Stimulated activated naive CD8-positive, alpha-beta T cell treated with anti-CD3 and anti-CD28 coated beads, Interleukin-15, Interleukin-2, amounts not matched to agents 100 U/mL and 50 U/mL, for 24 hours (primary cell): ENCODE results near the gene IGFBP2.

Experiments used
- ATAC-seq: fragments of 150-1000 bp; cut with Tn5 transposase; one replicate; pipeline ENCODE4 v1.10.0; 2021
- DNase-seq: peaks from one replicate; pipeline ENCODE4 v3.0.0; 2021

The IGFBP2 gene

DNA sequence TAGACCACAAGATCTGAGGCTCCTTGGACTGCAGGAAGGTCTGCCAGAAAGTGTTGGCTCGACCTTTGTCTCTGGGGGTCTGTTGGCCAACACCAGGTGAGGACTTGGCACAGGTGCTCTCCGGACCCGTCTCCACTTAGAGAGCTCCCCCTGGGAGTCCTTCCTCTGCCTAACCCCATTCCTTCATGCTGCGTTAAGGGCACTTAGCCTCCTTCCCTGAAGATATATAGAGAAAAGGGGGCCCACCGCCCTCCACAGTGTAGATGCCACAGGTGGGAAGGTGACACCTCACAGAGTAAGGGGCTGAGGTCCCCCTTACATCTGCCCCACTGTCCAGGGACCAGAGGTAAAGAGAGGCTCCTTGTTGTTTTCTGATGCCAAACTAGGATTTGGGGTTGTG is 53.9 kb downstream of the IGFBP2 start:
- no peak for DNase-seq
- ATAC-seq, result no peak

DNA sequence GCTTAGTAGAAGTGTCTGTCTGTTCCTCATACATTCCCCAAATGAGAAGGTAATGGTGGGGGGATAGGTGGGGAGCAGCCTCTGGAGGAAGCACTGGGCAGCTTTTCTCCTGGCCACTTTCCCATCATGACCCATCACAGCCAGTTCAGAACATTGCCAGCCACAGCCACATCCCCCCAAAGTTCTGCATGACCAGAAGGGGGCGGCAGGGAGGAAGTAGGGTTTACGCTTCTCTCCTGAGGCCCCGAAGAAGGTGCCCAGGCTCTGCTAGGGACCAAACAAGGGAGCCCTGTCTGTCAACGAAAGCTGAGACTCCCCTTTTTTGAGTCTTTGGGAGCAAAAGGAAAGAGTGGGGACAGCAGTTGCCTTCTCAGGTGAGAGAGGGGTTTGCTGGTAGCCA is 54.4 kb downstream of the IGFBP2 start:
- ATAC-seq (no peak), DNase-seq (peak; percentile 55)

DNA sequence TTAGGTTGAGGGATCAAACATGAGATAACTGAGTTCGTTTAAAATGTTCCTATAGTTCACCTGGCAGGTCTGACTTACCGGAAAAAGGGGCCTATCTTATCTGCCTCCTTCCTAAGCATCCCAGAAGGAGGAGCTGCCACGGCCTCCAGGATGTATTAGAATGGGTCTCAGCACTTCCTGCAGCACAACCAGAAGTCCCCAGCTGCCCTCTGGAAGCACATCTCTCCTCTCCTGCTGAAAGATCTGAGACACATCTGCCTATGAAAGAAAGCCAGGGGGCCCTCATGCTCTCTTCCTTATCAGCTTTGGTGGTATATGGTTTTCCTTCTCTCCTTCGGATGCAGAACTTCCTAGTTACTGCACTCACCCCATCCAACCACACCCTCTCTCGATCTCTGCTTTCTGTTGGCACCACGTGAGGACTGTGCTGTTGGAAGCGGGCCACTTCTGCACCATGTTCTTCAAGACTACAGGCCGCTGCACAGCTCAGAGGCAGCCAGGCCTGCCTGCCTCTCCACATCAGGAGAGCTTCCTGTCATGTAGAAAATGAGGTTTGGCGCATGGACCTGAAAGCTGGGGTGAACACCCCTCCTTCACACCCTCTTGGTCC is 55.6 kb downstream of the IGFBP2 start:
- DNase-seq, result no peak
- no peak for ATAC-seq

DNA sequence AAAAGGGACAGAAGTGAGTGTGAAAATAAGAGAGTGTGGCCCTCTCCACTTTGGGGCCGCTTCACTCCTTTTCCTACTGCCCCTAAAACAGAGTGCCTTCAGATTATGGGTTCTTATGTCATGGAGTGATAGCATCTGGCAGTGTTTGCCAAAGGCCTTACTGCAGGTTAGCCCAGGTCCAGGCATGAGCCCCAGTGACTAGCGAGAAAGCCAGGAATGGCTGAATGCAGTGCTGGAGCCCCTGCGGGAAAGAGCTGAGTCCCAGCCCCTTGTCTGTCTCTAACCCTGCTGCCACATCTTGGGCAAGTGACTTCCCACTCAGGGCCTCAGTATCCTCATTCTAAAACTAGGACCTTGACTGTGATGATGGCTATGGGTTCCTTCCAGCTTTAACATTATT is 56.2 kb downstream of the IGFBP2 start:
- DNase-seq (no peak), ATAC-seq (no peak)

DNA sequence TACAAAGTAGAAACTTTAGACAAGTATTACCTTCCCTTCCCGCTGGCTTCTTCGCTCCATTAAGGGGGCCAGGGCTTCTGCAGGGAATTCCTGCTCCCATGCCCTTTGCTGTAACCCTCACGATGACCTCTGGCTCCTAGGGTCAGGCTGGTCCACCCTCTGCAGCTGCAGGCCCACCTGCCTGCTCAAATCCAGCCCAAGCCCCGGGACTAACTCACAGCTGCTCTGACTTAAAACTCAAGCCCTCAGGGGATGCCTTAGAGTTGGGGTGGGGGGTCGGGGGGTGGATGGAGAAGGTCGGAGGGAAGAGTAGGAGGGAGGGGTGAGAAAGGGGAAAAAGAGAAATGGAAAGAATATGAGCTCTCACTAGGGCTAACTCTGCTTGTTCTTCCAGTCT is 57.2 kb downstream of the IGFBP2 start:
- DNase-seq, result no peak
- ATAC-seq, result no peak

DNA sequence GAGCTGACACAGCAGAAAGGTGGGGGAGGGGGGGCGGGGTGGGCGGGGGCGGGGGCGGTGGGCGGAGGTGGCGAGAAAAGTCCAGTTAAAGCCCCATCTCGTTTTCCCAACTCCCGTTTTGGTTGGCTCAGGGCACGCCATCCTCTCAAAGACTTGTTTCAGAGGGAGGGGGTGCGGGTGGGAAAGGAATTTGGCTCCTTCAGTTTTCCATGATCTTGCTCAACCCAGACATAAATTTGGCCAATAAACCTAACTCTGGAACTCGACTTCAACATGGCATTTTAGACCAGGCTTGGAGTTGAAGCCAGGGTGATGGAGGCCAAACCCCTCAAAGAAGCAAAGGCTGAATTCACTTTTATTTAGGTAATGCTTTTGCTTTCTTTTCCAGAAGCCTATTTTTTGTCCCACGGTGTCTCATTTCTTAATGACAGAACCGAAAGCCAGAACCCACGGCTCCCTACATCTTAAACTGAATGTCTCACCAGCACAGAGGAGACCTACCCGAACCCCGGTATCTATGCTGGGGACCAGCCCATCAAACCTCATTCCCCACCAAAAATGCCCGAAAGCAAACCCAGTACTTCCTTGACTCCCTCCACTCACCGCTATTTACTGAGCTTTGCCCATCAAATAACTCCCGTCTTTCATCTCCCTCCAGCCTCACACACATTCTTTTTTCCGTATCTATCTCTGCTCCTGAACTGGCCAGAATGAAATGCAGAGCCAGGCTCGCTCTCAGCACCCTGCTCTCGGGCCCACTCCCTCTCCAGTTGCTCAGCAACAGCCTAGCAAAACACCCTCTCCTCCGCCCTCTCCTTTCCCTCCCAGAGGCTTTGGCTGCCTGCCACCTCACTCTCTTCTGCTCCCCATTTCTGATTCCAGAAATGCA is 57.9 kb downstream of the IGFBP2 start:
- peak; percentile 31 for ATAC-seq
- DNase-seq, result peak; percentile 37

DNA sequence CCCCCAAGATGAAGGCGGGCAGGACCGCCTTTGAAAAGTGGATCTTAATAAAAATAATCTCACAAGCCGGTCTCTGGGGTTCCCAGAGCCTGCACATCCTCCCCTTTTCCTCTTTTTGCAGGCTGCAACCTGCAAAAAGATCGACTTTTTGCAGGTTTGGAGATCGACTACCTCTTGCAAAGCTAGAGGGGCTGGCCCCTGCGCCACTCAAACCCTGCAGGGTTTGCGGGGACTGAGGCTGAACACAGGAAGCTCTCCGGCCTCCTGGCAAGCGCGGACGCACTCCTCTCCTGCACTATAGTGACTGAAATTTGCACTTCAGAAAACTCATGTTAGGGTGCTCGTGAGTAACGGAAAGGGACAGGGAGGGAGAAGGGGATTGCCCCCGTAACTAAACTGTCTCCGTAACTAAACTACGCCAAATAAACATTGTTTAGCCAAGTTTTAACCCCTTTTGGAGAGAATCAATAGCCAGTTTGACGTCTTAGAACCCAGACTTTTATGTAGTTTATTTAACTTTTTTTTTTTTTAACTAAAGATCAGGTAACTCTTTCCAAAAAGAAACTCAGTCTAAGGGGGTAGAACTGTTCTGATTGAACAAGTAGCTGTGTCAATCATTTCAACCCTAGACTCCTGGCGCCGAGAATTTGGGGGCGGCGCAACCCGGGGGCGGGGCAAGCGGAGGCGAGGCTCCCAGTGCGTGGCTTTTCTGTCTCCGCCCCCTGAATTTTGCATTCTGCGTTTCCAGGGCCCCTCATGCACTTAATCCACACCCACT is 59.6 kb downstream of the IGFBP2 start:
- DNase-seq, result peak; percentile 83
- peak; percentile 75 for ATAC-seq

DNA sequence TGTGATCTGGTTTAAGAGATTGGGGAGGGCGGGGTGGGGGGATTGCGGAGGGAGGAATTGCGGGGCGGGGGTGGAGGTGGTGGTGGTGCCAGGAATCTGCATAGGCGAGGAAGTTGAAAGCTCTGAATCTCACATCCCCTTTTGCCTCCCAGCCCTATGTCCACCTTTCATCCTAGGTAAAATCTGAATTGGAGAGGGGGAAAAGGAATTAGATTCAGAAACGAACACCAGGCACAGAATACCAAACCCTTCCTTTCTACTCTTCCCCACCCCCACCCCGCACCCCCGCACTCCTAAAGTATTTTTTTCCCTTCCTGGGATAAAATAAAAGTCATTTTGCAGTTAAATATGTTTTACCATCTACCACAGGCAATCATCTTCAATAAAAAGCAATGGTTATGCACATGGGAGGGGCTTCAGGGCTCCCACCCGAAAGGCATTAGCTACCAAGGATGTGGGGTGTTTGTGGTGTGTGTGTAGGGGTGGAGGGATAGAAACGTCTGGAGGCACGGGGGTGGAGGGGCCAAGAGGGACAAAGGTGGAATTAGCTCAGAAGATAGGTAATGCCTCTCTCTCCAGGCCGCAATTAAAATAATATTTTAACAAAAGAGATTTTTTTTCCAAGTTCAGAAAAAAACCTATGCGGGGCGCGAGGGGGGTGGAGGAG is 60.3 kb downstream of the IGFBP2 start:
- DNase-seq, result no peak
- ATAC-seq, result no peak

DNA sequence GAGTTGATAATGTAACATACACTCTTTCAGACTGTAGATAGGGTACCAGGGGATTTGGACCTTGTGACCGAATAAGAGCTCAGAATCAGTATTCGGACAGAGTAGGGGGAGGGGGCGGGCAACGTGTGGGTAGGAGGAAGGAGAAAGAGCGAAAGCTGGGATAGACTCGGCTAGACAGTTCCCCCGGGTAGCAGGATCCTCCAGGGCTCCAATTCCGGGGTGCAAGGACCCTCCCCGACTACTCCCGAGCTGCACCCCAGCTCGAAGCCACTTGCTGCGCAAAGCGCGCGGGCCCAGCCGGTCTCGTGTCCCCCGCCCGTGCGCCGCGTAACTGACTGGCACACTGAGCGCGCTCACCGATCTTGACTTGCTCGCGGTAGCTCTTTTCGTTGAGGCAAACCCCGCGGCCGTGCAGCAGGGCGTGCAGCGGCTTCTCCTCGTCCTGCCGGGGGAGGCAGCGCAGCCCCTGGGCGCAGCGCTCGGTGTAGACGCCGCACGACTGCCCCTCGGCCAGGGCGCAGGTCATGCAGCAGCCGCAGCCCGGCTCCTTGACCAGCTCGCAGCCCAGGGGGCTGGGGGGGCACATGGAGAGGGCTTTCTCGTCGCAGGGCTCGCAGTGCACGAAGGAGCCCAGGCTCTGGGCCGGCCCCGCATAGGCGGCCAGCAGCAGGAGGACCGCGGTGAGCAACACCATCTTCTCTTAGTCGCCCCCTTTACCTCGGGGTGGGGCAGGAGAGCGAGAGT is 61.0 kb downstream of the IGFBP2 start:
- peak; percentile 28 for ATAC-seq
- peak; percentile 54 for DNase-seq

DNA sequence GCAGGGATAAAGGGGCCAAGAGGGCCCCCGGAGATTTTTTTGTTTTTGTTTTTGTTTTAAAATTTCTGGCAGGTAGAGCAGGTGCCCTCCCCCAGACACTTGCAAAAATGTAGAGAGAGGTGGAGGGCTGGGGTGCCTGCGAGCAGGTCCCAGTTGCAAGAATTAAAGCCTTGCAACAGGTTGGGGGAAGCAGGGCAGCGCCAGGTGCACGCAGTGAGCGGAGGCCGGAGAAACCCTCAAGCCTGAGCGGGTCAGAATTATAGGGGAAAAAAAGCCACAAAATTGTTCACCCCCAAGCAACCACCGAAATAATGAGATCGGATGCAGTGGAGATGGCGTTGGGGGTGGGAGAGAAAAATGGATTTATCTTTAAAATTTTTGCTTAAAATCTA is 61.6 kb downstream of the IGFBP2 start:
- no peak for DNase-seq
- no peak for ATAC-seq

DNA sequence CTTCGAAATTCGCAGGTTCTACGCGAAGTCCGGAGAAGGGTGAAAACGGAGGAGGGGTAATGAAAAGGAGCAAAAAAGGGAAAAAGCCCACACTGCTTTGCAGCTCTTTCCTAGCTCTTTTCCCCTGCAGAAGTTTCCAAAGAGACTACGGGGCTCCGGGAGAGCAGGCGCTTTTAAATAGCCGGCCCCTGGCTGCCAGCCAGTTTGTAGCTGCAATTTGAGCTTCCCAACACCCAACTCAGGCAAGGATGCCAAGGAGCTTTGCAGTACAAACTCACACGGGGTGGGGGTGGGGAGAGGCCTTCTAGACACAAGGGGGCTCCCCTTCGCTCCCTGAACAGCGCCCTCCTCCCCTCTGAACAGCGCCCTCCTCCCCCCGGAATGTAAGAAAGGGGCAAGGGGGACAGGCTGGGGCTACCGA is 62.2 kb downstream of the IGFBP2 start, which contains the start of gene IGFBP5:
IGFBP5 (minus strand) TSS at position 149 of the 421 bp plus-strand sequence. CDS start 774 bp downstream, outside the sequence.
- DNase-seq (no peak), ATAC-seq (no peak)

DNA sequence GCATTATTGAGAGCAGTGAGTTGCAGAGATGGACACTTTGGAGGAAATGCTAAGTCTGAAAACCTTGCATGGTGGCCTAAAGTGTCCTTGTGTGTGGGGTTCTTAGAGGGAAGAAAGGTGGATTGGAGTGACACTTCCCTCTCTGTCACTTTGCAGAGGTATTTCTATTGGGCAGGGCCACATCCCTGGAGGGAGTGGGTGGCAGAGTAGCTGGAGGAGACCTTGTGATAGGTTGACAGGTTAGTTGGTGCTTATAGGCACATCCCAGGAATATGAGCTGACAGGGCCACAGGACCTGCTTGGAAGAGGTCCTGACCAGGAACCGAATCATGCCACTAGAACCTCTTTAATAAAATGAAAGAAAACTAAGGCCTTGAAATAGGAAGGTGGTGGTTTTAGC is 63.1 kb downstream of the IGFBP2 start:
- ATAC-seq (no peak), DNase-seq (no peak)

DNA sequence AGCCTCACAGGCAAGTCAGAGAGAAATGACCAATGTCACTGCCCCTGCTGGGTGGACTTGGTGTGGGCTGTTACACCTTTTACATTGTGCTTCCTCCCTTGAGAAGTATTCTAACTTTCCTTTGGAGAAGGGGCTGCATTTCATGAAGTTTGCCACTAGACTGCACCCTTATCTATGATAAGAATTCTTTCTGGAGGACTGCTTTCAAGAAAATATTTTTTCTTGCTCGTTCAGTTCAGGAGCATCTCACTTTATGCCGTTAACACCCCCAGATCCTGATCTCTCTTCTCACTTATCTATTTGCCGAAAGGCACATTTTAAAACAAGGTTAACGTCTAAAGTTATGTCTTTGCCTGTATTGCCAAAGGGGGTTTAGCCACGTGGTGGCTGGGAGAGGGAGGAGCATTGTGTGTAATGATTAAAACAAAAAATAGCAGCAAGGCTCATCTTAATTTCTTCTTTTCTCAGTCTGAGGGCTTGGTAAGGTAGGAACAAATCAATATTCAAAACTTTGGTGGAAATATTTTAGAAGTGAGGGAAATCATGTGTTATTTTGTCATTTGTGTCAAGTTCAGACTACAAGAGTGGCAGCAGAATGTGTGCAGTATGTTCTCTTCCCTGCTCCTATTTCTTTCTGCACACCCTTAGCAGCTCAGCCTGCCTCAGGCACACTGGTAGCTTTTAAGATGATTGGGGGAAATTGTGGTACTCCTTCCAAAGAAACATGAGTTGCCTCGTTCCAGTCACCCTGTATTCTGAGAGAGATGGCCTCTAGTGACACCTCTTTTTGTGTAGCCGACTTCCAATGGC is 63.7 kb downstream of the IGFBP2 start:
- ATAC-seq, result no peak
- DNase-seq, result no peak

DNA sequence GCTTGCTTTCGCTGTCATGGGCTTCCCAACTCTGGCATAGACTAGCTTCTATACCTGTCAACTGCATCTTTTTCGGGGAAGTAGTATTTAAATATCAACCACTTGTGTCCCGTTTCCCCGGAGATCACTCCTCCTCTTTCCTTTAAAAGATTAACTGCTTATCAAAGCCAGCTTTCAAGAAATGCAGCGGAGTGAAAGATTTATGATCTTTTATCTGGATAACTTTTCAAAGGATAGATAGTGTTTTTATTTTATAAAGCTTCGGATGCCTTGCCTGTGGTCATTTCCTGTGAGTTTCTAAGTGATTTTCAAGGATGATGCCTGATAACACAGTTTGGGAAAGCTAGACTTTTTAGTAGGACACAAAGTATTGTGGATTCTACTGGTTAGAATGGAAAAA is 65.1 kb downstream of the IGFBP2 start:
- no peak for DNase-seq
- no peak for ATAC-seq

DNA sequence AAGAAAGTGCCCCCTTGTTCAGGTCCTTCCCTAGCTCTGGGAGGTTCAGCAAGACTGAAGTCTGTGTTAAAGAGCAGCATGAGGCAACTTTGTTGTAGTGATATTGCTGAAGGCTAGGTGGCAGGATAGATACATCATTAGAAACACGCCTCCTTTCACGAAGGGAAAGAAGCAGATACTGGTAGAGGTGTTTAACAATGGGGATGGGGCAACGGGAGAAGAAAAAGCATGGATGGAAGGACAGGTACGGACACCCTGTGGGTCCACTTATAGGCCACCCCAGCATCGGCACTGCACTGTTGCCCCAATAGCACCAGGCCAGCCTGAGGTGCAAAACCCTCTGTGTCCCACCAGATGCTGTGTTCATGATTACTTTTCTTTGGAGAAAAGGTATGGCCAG is 65.7 kb downstream of the IGFBP2 start:
- ATAC-seq (peak; percentile 60), DNase-seq (no peak)

DNA sequence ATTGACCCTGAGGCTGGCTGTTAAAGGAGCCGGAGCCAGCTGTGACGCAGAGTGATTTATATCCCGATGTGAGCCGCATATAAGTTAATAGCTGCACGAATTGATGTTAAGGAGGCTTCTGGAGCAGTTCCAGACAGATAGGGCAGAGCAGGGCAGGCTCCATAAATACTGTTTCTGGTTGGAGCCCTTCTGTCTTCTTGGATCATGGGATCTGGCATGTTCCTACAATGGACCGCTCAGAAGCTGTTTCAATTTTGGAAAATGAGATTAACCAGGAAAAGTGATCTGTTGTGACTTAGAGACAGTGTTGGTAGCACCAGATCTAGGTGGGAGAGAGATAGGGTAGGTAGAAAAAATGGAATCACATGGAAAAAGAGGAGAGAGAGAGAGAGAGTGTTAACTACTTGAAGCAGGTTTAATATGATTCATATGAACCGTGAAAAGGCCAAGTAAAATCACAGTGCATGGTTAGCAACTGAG is 66.9 kb downstream of the IGFBP2 start:
- DNase-seq (no peak), ATAC-seq (no peak)

DNA sequence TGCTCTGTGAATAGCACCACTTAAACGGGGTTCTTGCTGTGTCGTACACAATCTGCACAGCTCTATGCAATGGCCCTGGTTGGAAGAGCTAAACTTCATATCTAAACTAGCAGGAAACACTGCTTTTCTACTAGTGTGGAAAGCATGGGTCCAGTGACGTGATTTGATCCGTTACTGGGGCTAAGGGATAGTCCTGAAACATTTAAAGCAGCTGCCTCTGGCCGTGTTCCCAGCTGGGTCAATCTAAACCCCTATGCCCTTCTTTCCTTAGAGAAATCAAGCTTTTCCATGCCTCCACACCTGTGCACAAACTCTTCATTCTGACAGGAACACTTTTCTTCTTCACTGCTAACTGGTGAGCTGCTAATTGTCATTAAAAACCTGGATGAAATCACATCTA is 67.6 kb downstream of the IGFBP2 start:
- ATAC-seq, result no peak
- DNase-seq, result no peak

DNA sequence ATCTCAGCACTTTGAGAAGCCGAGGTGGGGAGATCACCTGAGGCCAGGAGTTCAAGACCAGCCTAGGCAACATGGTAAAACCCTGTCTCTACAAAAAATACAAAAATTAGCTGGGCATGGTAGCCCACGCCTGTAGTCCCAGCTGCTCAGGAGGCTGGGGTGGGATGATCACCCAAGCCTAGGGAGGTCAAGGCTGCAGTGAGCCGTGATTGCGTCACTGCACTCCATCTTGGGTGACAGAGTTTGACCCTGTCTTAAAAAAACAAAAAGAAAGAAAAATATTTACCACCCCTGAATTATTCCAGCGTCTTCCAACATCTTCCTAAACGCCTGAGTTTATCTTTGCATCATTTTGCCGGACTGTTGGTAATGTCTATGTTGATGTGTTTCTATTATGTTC is 68.3 kb downstream of the IGFBP2 start:
- no peak for DNase-seq
- ATAC-seq, result no peak

DNA sequence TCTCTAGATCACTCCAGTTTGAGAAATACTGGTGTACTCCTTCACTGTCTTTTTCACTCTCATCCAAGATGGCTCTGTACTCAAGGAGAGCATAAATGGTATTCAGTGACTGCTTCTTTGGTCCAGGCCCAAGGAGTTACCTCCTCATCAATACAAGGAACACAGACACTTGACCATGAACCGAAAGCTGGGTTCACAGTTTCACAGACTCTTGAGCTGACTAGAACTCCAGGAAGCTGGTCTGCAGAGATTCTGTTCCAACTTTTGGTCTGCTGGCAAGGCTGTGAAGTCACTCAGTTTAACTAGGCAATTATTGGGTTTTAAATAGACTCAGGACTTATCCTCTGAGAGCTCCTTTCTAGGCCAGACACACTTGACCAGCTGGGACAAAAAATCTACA is 69.5 kb downstream of the IGFBP2 start:
- DNase-seq (no peak), ATAC-seq (no peak)

DNA sequence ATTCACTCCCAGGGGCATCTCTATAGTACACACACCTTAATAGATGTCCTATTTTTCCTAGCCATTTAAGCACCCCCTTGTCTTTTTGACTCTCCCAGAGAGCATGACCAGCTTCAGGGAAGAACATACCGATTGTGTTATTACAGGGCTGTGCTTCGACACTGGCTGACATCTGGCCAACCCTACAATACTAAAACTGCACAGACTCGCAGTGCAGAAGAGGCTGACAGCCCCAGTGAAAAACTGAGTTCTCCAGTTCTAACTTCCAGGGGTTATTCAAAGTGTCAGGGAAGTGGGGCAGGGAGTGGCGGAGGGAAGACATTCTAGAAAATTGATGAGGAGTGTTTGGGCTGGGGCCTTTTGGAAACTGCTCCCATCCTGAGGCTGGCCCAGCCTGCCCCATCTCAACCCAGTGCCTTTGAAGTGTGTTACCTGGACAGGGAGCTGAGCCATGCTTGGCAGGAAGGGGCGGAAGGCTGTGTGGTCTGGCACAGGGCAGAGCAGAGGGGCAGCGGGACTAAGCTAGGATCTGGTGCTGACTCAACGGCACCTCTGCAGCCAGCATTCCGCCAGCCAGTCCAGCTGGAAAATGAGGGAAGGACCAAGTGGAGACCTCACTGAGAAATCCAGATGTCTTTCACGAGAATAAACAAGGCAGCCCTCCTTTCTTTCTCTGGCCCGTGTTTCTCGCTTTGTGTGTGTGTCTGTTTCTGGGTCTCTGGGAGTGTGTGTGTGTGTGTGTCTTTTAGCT is 77.5 kb downstream of the IGFBP2 start:
- ATAC-seq, result no peak

More for the DNA sequence above, 77.5 kb downstream of the IGFBP2 start:
- no peak for DNase-seq
